Natural killer cell (primary cell): ENCODE data around the gene FBXW4. TPM values are rescaled to one million over a fixed set of nuclear protein-coding genes. Genes with fewer than 3 reads are reported as not detected.

Experiments
- ATAC-seq, 3 donors: fragments of 150-1000 bp in 2 of 3; fragments of 200-7000 bp in 1 of 3; cut with Tn5 transposase; 1 replicate in 1 of 3; 2 replicates in 2 of 3; pipeline ENCODE4 v1.10.0; 2021; ENCODE audit warnings: mild to moderate bottlenecking in 2 of 3, moderate library complexity in 2 of 3
- DNase-seq, 2 donors: peaks; one replicate each; pipeline versions ENCODE4 v3.0.0 to v3.0.0-alpha.2; 2013 to 2021; ENCODE audit warnings: mixed read lengths in 1 of 2
- H3K27ac ChIP-seq: one replicate; pipeline ENCODE4 v1.5.1; 2013; ENCODE audit warnings: mild to moderate bottlenecking, low read length
- H3K27me3 ChIP-seq: one replicate; pipeline ENCODE4 v1.6.1; 2013; ENCODE audit warnings: low read length; ENCODE audit not compliant: control insufficient read depth, insufficient read depth
- H3K36me3 ChIP-seq: one replicate; pipeline ENCODE4 v1.6.1; 2013; ENCODE audit warnings: low read length; ENCODE audit not compliant: control insufficient read depth, insufficient read depth
- H3K4me1 ChIP-seq: one replicate; pipeline ENCODE4 v1.6.1; 2013; ENCODE audit warnings: low read length; ENCODE audit not compliant: control insufficient read depth, insufficient read depth
- H3K4me3 ChIP-seq: one replicate; pipeline ENCODE4 v1.5.1; 2013; ENCODE audit warnings: low read length
- H3K9me3 ChIP-seq: one replicate; pipeline ENCODE4 v1.6.1; 2013; ENCODE audit warnings: low read length; ENCODE audit not compliant: control insufficient read depth, insufficient read depth
- H3K27ac Mint-ChIP-seq, 2 donors: one replicate each; pipeline ENCODE4 v1.8.0; 2022; ENCODE audit warnings: mild to moderate bottlenecking in 2 of 2, mixed read lengths in 2 of 2, moderate library complexity in 1 of 2
- H3K27me3 Mint-ChIP-seq, 2 donors: one replicate each; pipeline ENCODE4 v1.8.0; 2022; ENCODE audit warnings: low read depth in 2 of 2, mixed read lengths in 2 of 2
- H3K36me3 Mint-ChIP-seq: one replicate; pipeline ENCODE4 v1.8.0; 2022; ENCODE audit warnings: mixed read lengths
- H3K4me1 Mint-ChIP-seq, 2 donors: one replicate each; pipeline ENCODE4 v1.8.0; 2022; ENCODE audit warnings: mixed read lengths in 2 of 2
- H3K4me3 Mint-ChIP-seq: one replicate; pipeline ENCODE4 v1.8.0; 2022; ENCODE audit warnings: mild to moderate bottlenecking, moderate library complexity, mixed read lengths
- H3K9me3 Mint-ChIP-seq, 2 donors: one replicate each; pipeline ENCODE4 v1.8.0; 2022; ENCODE audit warnings: mixed read lengths in 2 of 2
- CTCF ChIP-seq: fragments of 200-600 bp; IDR thresholded peaks from one replicate; pipeline ENCODE4 v1.8.0; 2022; ENCODE audit warnings: antibody characterized with exemption
- WGBS: methylation state at CpG from one replicate; pipeline ENCODE4 v1.1.7; 2013; ENCODE audit warnings: missing lambda C conversion rate; ENCODE audit not compliant: insufficient coverage; 5-methylcytosine and 5-hydroxymethylcytosine counted together
- intact Hi-C: fragments of 100-400 bp; cut with micrococcal nuclease; formaldehyde crosslinking; loops from one replicate; pipeline ENCODE4 v1.14.2; 2022
- total RNA-seq, 4 donors: library from RNA; stranded (reverse); fragments of 120-200 nt in 1 of 4; gene quantifications; one replicate each; pipeline versions ENCODE4 v1.2.3 to v1.2.4, GENCODE V29; 2013 to 2022

FBXW4 gene
- total RNA-seq, 3 donors from 2014 or later (not counting 1 experiment from before 2014, with no cell fraction given) = 85.9 to 106 (median 91.9) TPM

DNA sequence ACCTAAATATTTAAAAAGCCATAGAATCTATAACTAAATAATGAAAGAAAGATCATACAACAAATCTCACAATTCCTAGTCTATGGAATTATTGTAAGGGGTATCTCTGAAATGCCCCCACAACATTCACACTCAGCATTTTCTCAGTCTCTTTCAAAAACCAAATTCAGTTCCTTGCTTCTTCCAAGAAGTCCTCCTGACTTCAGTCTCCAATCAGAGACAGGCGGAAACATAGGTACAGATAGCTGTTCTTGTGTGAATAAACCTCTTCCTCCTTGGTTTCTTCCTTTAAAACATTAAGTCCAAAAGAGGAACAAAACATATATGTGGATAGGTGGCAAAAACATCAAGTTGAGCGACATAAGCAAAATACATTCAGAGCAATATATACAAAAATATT is 13.9 kb upstream of the FBXW4 start:
- WGBS = 33% methylated on average over 1 of the region's 2 CpGs
- H3K4me1 ChIP-seq = no peaks in the 10 kb centered on the region
- H3K27ac ChIP-seq = no peak overlapping the region
- intact Hi-C loops = no loop called here
- Mint-ChIP-seq H3K27ac (no peak overlapping the region), H3K9me3 (no peaks in the 10 kb centered on the region), H3K36me3 (no peaks in the 10 kb centered on the region), H3K4me3 (no peak overlapping the region), H3K4me1 (no peaks in the 10 kb centered on the region), H3K27me3 (peaks cover 33 to 41% of the 10 kb centered on the region in 2 donors)
- H3K9me3 ChIP-seq = no peaks in the 10 kb centered on the region
- H3K27me3 ChIP-seq = peaks cover 9% of the 10 kb centered on the region
- DNase-seq (no peak), ATAC-seq (no peak)
- no peak overlapping the region for H3K4me3 ChIP-seq
- no peak for TF ChIP-seq CTCF
- no peaks in the 10 kb centered on the region for H3K36me3 ChIP-seq

DNA sequence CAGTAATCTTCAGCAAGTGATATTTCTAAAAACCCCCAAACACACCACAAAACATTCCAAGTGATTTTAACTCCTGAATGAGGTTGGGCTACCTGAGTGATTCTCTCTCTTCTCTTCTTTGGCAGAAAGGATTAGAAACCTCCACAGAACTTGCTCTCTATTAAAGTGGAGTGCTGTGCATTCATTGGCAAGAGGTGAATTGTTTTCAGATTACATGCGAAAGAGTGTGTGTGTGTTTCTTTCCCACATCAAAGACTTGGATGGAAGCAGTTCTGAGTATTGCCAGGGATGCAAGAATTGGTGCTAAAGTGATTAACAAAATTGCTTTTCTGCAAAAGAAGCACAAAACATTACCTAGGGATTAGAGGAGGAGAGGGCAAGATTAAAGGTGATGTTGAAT is 13.1 kb upstream of the FBXW4 start:
- peaks cover 9% of the 10 kb centered on the region for H3K27me3 ChIP-seq
- intact Hi-C loops = no loop called here
- H3K4me3 Mint-ChIP-seq = no peak overlapping the region
- H3K9me3 Mint-ChIP-seq = no peaks in the 10 kb centered on the region
- 40% methylated on average over 1 of the region's 1 CpG for WGBS
- no peaks in the 10 kb centered on the region for H3K36me3 Mint-ChIP-seq
- H3K36me3 ChIP-seq = no peaks in the 10 kb centered on the region
- no peak overlapping the region for H3K27ac Mint-ChIP-seq
- H3K4me3 ChIP-seq = no peak overlapping the region
- no peak for TF ChIP-seq CTCF
- H3K27ac ChIP-seq = no peak overlapping the region
- peaks cover 33 to 41% of the 10 kb centered on the region in 2 donors for H3K27me3 Mint-ChIP-seq
- ATAC-seq (no peak), DNase-seq (no peak)
- no peaks in the 10 kb centered on the region for H3K4me1 ChIP-seq
- no peaks in the 10 kb centered on the region for H3K9me3 ChIP-seq
- no peaks in the 10 kb centered on the region for H3K4me1 Mint-ChIP-seq

GRCh38 chr10:101704331-101704730 is 9.4 kb upstream of the FBXW4 start:
- no peak overlapping the region for H3K4me3 ChIP-seq
- 100% methylated on average over 1 of the region's 2 CpGs for WGBS
- intact Hi-C loops = no loop called here

More at GRCh38 chr10:101704331-101704730, 9.4 kb upstream of the FBXW4 start:
- ATAC-seq (no peak), DNase-seq (no peak)
- no peak overlapping the region for H3K27ac ChIP-seq
- peaks cover 9% of the 10 kb centered on the region for H3K27me3 ChIP-seq
- H3K9me3 ChIP-seq = no peaks in the 10 kb centered on the region
- Mint-ChIP-seq H3K9me3 (no peaks in the 10 kb centered on the region), H3K27me3 (peaks cover 24% of the 10 kb centered on the region in 2 donors), H3K4me3 (no peak overlapping the region), H3K4me1 (no peaks in the 10 kb centered on the region), H3K27ac (no peak overlapping the region), H3K36me3 (no peaks in the 10 kb centered on the region)
- H3K4me1 ChIP-seq = no peaks in the 10 kb centered on the region
- H3K36me3 ChIP-seq = no peaks in the 10 kb centered on the region
- no peak for TF ChIP-seq CTCF
